Right lobe of liver (tissue), 4 donors: Measurements from ENCODE around the gene DPP6.

Source experiments
- POLR2A ChIP-seq: fragments of 450-650 bp; IDR thresholded peaks from one replicate; pipeline ENCODE4 v1.6.1; 2017; ENCODE audit warnings: antibody characterized with exemption, mild to moderate bottlenecking
- TF ChIP-seq, protein P1 (sequence below), 4 donors: fragments of 200-600 bp in 3 of 4; fragments of 450-650 bp in 1 of 4; IDR thresholded peaks; one replicate each; pipeline versions ENCODE4 v1.5.1 to v1.8.0; 2016 to 2022; ENCODE audit warnings: antibody characterized with exemption in 4 of 4, mild to moderate bottlenecking in 2 of 4
- donor health status: DM: no; HTN: no; CAD: no.
- donor health status: DM: no; HTN: no; CAD: no.
- donor health status: DM: no; HTN: yes; CAD: no.

DNA sequence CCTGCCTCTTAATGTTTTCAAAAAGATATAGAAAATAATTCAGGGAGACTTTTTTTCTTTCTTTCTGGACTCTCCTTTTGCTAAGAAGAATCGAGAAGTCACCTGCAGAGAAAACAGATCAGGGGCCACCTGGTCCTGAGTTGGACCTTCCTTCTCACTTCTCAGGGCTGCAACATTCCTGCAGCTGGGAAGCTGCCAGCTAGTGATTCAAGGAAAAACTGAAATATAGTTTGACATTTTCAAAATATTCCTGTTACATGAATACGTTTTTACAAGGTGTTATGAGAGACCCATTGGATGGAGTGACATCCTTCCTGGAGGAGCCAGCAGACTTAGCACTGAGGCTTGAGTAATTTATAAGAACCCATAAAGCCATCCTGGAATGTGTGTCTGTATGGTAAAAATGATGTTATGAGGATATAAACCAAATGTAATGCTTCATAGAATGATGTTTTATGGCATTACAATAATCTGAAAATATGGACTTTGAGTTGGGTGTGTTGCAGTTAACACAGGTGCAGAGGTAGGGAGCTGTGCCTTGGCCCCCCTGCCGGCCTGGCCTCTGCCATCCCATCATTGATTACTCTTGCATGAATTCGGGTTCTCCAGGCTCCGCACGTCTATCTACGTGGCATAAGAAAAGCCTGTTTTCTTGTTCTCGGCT lies 801.0 kb downstream of the DPP6 start:
- TF ChIP-seq POLR2A = no peak
- TF ChIP-seq, protein P1, sequence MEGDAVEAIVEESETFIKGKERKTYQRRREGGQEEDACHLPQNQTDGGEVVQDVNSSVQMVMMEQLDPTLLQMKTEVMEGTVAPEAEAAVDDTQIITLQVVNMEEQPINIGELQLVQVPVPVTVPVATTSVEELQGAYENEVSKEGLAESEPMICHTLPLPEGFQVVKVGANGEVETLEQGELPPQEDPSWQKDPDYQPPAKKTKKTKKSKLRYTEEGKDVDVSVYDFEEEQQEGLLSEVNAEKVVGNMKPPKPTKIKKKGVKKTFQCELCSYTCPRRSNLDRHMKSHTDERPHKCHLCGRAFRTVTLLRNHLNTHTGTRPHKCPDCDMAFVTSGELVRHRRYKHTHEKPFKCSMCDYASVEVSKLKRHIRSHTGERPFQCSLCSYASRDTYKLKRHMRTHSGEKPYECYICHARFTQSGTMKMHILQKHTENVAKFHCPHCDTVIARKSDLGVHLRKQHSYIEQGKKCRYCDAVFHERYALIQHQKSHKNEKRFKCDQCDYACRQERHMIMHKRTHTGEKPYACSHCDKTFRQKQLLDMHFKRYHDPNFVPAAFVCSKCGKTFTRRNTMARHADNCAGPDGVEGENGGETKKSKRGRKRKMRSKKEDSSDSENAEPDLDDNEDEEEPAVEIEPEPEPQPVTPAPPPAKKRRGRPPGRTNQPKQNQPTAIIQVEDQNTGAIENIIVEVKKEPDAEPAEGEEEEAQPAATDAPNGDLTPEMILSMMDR (IDR thresholded peaks at IDR 0.05) = no peak
